Testis (tissue), 2 donors: Measurements from ENCODE around the gene NOVA2.

Source experiments
- CTCF ChIP-seq, 3 experiments: fragments of 450-650 bp in 2 of 3; fragments of 200-600 bp in 1 of 3; sonication (generic) in 1 of 3; IDR thresholded peaks; one replicate each; pipeline ENCODE4 v1.5.1; 2016 to 2019; ENCODE audit warnings: antibody characterized with exemption in 3 of 3, mild to moderate bottlenecking in 2 of 3, moderate library complexity in 1 of 3
- POLR2A ChIP-seq: fragments of 450-650 bp; IDR thresholded peaks from one replicate; pipeline ENCODE4 v1.6.1; 2017; ENCODE audit warnings: antibody characterized with exemption, mild to moderate bottlenecking, moderate library complexity

- TF ChIP-seq CTCF (IDR thresholded peaks at IDR 0.05) (no peak), POLR2A (no peak)
These were observed 44.4 kb downstream of the NOVA2 start for GRCh38 chr19:45929247-45929646.
